B cell (primary cell): Measurements from ENCODE around the gene TMEM214. TPM values are rescaled to one million over a fixed set of nuclear protein-coding genes. Genes with fewer than 3 reads are reported as not detected.

Experiments used
- ATAC-seq: fragments of 200-7000 bp; cut with Tn5 transposase; one replicate; pipeline ENCODE4 v1.10.0; 2021; ENCODE audit warnings: low read depth, mild to moderate bottlenecking, moderate number of reproducible peaks, moderate library complexity
- CTCF ChIA-PET: fragments of 350-600 bp; sonication (Branson Sonifier 250); formaldehyde crosslinking; loops from one replicate; lab custom pipeline; 2021; ENCODE audit warnings: antibody characterized with exemption, inconsistent platforms; lab: Charles Lee
- POLR2A ChIA-PET: fragments of 350-600 bp; sonication (Branson Sonifier 250); formaldehyde crosslinking; loops from one replicate; lab custom pipeline; 2021; ENCODE audit warnings: antibody characterized with exemption; lab: Charles Lee
- DNase-seq: peaks from one replicate; pipeline ENCODE4 v3.0.0; 2013
- H2AFZ ChIP-seq: 2 replicates; pipeline ENCODE4 v1.6.1; 2012; ENCODE audit warnings: mild to moderate bottlenecking, low read depth, low read length; ENCODE audit not compliant: insufficient read depth, poor library complexity, severe bottlenecking
- H3K27ac ChIP-seq, 2 donors: 1 replicate in 1 of 2; 2 replicates in 1 of 2; pipeline ENCODE4 v1.5.1; 2012 to 2013; ENCODE audit warnings: low read length in 2 of 2, mild to moderate bottlenecking in 2 of 2, moderate library complexity in 1 of 2
- H3K27me3 ChIP-seq, 4 experiments: fragments of 200-600 bp in 1 of 4; sonication (generic) in 1 of 4; replicated peaks in 1 of 4; 1 replicate in 2 of 4; 2 replicates in 2 of 4; pipeline versions ENCODE4 v1.6.1 to v1.7.0; 2013 to 2016; ENCODE audit warnings: low read length in 3 of 4, mild to moderate bottlenecking in 2 of 4, mixed read lengths in 1 of 4, moderate library complexity in 1 of 4; ENCODE audit not compliant: insufficient read depth in 4 of 4, control insufficient read depth in 3 of 4; ENCODE audit errors: control extremely low read depth in 1 of 4
- H3K36me3 ChIP-seq, 2 experiments: replicated peaks in 1 of 2; 1 replicate in 1 of 2; 2 replicates in 1 of 2; pipeline versions ENCODE4 v1.6.1 to v1.7.1; 2013; ENCODE audit warnings: low read length in 1 of 2; ENCODE audit not compliant: insufficient read depth in 2 of 2, control insufficient read depth in 1 of 2; ENCODE audit errors: control extremely low read depth in 1 of 2, extremely low read depth in 1 of 2
- H3K4me1 ChIP-seq, 2 donors: fragments of 200-600 bp in 1 of 2; sonication (generic) in 1 of 2; 1 replicate in 1 of 2; 2 replicates in 1 of 2; pipeline versions ENCODE4 v1.5.1 to v1.6.1; 2013 to 2017; ENCODE audit warnings: low read length in 2 of 2; ENCODE audit not compliant: control insufficient read depth in 2 of 2, insufficient read depth in 2 of 2
- H3K4me2 ChIP-seq: replicated peaks from 2 replicates; pipeline ENCODE3; 2012; ENCODE audit warnings: mild to moderate bottlenecking, low read depth, low read length; ENCODE audit not compliant: poor library complexity, severe bottlenecking
- H3K4me3 ChIP-seq, 5 experiments: fragments of 200-600 bp in 1 of 5; sonication (generic) in 1 of 5; 1 replicate in 3 of 5; 2 replicates in 2 of 5; pipeline versions ENCODE4 v1.5.1 to v1.7.0; 2011 to 2016; ENCODE audit warnings: low read length in 4 of 5, mild to moderate bottlenecking in 4 of 5, low read depth in 2 of 5, control low read depth in 1 of 5, moderate library complexity in 1 of 5; ENCODE audit not compliant: insufficient read depth in 1 of 5; ENCODE audit errors: control extremely low read depth in 1 of 5, extremely low read depth in 1 of 5
- H3K79me2 ChIP-seq: fragments of 200-600 bp; sonication (generic); one replicate; pipeline ENCODE4 v1.6.0; 2016; ENCODE audit warnings: low read length; ENCODE audit not compliant: control insufficient read depth, insufficient read depth
- H3K9ac ChIP-seq: fragments of 200-600 bp; sonication (generic); 2 replicates; pipeline ENCODE4 v1.6.1; 2017; ENCODE audit warnings: mild to moderate bottlenecking, low read length, moderate library complexity
- H3K9me3 ChIP-seq, 3 donors: one replicate each; pipeline versions ENCODE4 v1.6.1 to v1.7.1; 2013; ENCODE audit warnings: low read length in 2 of 3; ENCODE audit not compliant: control insufficient read depth in 2 of 3, insufficient read depth in 1 of 3; ENCODE audit errors: control extremely low read depth in 1 of 3
- H4K20me1 ChIP-seq: 2 replicates; pipeline ENCODE4 v1.6.0; 2012; ENCODE audit warnings: mild to moderate bottlenecking, low read length; ENCODE audit not compliant: insufficient read depth, control insufficient read depth, poor library complexity, severe bottlenecking
- H3K27ac Mint-ChIP-seq: one replicate; pipeline ENCODE4 v1.8.0; 2021; ENCODE audit warnings: mixed read lengths
- H3K27me3 Mint-ChIP-seq: one replicate; pipeline ENCODE4 v1.8.0; 2021; ENCODE audit warnings: mixed read lengths
- H3K4me1 Mint-ChIP-seq: one replicate; pipeline ENCODE4 v1.8.0; 2021; ENCODE audit warnings: mixed read lengths
- H3K4me3 Mint-ChIP-seq: one replicate; pipeline ENCODE4 v1.8.0; 2021; ENCODE audit warnings: mixed read lengths
- H3K9me3 Mint-ChIP-seq: one replicate; pipeline ENCODE4 v1.8.0; 2022; ENCODE audit warnings: mixed read lengths; ENCODE audit not compliant: insufficient read depth
- CTCF ChIP-seq: fragments of 200-600 bp; IDR thresholded peaks from one replicate; pipeline ENCODE4 v1.8.0; 2022; ENCODE audit warnings: antibody characterized with exemption, mild to moderate bottlenecking
- EZH2 ChIP-seq: IDR thresholded peaks from 2 replicates; pipeline ENCODE4 v1.6.1; 2012; ENCODE audit warnings: borderline replicate concordance, low read depth, mild to moderate bottlenecking, moderate library complexity, low read length; ENCODE audit not compliant: insufficient read depth, poor library complexity, severe bottlenecking
- WGBS: methylation state at CpG from one replicate; pipeline ENCODE4 v1.1.5; 2013; ENCODE audit warnings: missing lambda C conversion rate; ENCODE audit not compliant: insufficient coverage; 5-methylcytosine and 5-hydroxymethylcytosine counted together
- intact Hi-C: fragments of 100-400 bp; cut with micrococcal nuclease; formaldehyde crosslinking; loops from one replicate; pipeline ENCODE4 v1.10.0; 2022
- polyA plus RNA-seq: library from polyadenylated mRNA; depleted of rRNA; stranded (reverse); fragments of >200 nt; gene quantifications from 2 replicates; pipeline ENCODE4 v1.2.3, GENCODE V29; 2012
- total RNA-seq, 2 donors: library from RNA; stranded (reverse); fragments of 120-200 nt in 1 of 2; gene quantifications; 1 replicate in 1 of 2; 2 replicates in 1 of 2; pipeline versions ENCODE4 v1.2.3 to v1.2.4, GENCODE V29; 2013 to 2022

Gene TMEM214
- total and polyA plus RNA-seq, 2 donors (not counting 1 experiment from before 2014, with no cell fraction given) = 80.1 to 91.1 TPM

GRCh38 chr2:27003007-27003406, 29.8 kb upstream of the TMEM214 start:
- H3K79me2 ChIP-seq = no peaks in the 10 kb centered on the region
- ChIA-PET CTCF (interaction anchor here (1.2 kb wide), 1 partner anchor 41 kb away, joined by 4 read pairs; no protein-coding TSS in a partner anchor), POLR2A (no interaction called here)
- no peaks in the 10 kb centered on the region for H3K9me3 ChIP-seq
- H2AFZ ChIP-seq = no peak overlapping the region
- H3K4me1 ChIP-seq = no peaks in the 10 kb centered on the region
- peaks cover 33% of the 10 kb centered on the region for H3K27me3 Mint-ChIP-seq
- no peak overlapping the region for H3K27ac Mint-ChIP-seq
- H3K4me2 ChIP-seq = no peak overlapping the region
- no CpG with 5 or more reads among the region's 4 CpGs for WGBS
- no peak overlapping the region for H3K27ac ChIP-seq
- no peaks in the 10 kb centered on the region for H3K36me3 ChIP-seq
- DNase-seq (no peak), ATAC-seq (no peak)
- intact Hi-C loops = no loop called here
- H3K4me3 Mint-ChIP-seq = no peak overlapping the region
- no peaks in the 10 kb centered on the region for H4K20me1 ChIP-seq
- no peaks in the 10 kb centered on the region for H3K4me1 Mint-ChIP-seq
- TF ChIP-seq EZH2 (no peak), CTCF (no peak)
- H3K9ac ChIP-seq = no peak overlapping the region
- H3K4me3 ChIP-seq = no peak overlapping the region
- no peaks in the 10 kb centered on the region for H3K27me3 ChIP-seq
- H3K9me3 Mint-ChIP-seq = no peaks in the 10 kb centered on the region

- no peak overlapping the region for H3K27ac Mint-ChIP-seq
- peaks cover 0 to 4% (median 0%) of the 10 kb centered on the region in 4 experiments for H3K27me3 ChIP-seq
- DNase-seq (no peak), ATAC-seq (no peak)
- H3K79me2 ChIP-seq = no peaks in the 10 kb centered on the region
- no peaks in the 10 kb centered on the region for H3K36me3 ChIP-seq
- no peaks in the 10 kb centered on the region for H3K9me3 ChIP-seq
- H3K4me2 ChIP-seq = no peak overlapping the region
- no peak overlapping the region for H3K27ac ChIP-seq
- ChIA-PET POLR2A (no interaction called here), CTCF (interaction anchor here (1.2 to 1.9 kb wide), 2 partner anchors 13 to 42 kb away, joined by 4 to 11 read pairs; no protein-coding TSS in a partner anchor)
- H4K20me1 ChIP-seq = no peaks in the 10 kb centered on the region
- no peak for TF ChIP-seq CTCF
- no peak for TF ChIP-seq EZH2
- peaks cover 33% of the 10 kb centered on the region for H3K27me3 Mint-ChIP-seq
- H3K4me3 Mint-ChIP-seq = no peak overlapping the region
- H3K4me3 ChIP-seq = no peak overlapping the region
- no peaks in the 10 kb centered on the region for H3K4me1 Mint-ChIP-seq
- H3K9ac ChIP-seq = no peak overlapping the region
- no peak overlapping the region for H2AFZ ChIP-seq
- H3K4me1 ChIP-seq = no peaks in the 10 kb centered on the region
- intact Hi-C loops = no loop called here
- H3K9me3 Mint-ChIP-seq = no peaks in the 10 kb centered on the region
- 74% methylated on average over 5 of the region's 9 CpGs for WGBS
Observed at GRCh38 chr2:27003857-27004256, 28.9 kb upstream of the TMEM214 start.
